Measurements from ENCODE around the gene KLKB1.

KLKB1 gene

GRCh38 chr4:186205156-186205555 is 22.2 kb upstream of the KLKB1 start:
- Histone ChIP-seq H3K27ac (ENCODE audit: extremely low read depth, low read depth, low read length) (no peak overlapping the region), H3K9me3 (ENCODE audit: control insufficient read depth, insufficient read depth, low read depth, low read length) (no peaks in the 10 kb centered on the region), H3K4me1 (ENCODE audit: control insufficient read depth, insufficient read depth, low read length) (no peaks in the 10 kb centered on the region; the same call in 1 of the 2 replicates), H3K36me3 (ENCODE audit: control insufficient read depth in 2 of 2, insufficient read depth in 1 of 2, low read length in 2 of 2) (peaks cover 0 to 27% of the 10 kb centered on the region in 2 experiments; a peak in 1 of 3 replicates), H3K4me3 (ENCODE audit: low read depth, low read length) (no peak overlapping the region)
- CTCF ChIA-PET, result no interaction called here
- TF ChIP-seq ZNF354C (tag by site-specific recombination; IDR thresholded peaks at IDR 0.05; ENCODE audit: borderline replicate concordance, low read depth) (no peak), ZNF202 (tag by site-specific recombination; IDR thresholded peaks at IDR 0.05; ENCODE audit: borderline replicate concordance) (no peak), OSR2 (tag by site-specific recombination; IDR thresholded peaks at IDR 0.05) (no peak), REST (tag by site-specific recombination; IDR thresholded peaks at IDR 0.05) (no peak), ZBTB10 (tag by site-specific recombination; IDR thresholded peaks at IDR 0.05) (no peak), ZNF121 (tag by site-specific recombination; IDR thresholded peaks at IDR 0.05) (no peak), ZNF398 (tag by site-specific recombination; IDR thresholded peaks at IDR 0.05) (no peak), ZBTB48 (tag by site-specific recombination; IDR thresholded peaks at IDR 0.05) (no peak), ZNF76 (tag by site-specific recombination; IDR thresholded peaks at IDR 0.05; ENCODE audit: borderline replicate concordance, low read depth) (no peak), ZNF830 (tag by site-specific recombination; IDR thresholded peaks at IDR 0.05; ENCODE audit: low read depth) (no peak), ZNF10 (tag by site-specific recombination; IDR thresholded peaks at IDR 0.05) (no peak), ZNF654 (tag by site-specific recombination; IDR thresholded peaks at IDR 0.05; ENCODE audit: low read depth) (no peak), ZNF623 (tag by site-specific recombination; IDR thresholded peaks at IDR 0.05) (no peak), ZNF768 (tag by site-specific recombination; IDR thresholded peaks at IDR 0.05) (no peak), EGR2 (tag by site-specific recombination; IDR thresholded peaks at IDR 0.05; ENCODE audit: low read depth) (no peak), ZNF701 (tag by site-specific recombination; IDR thresholded peaks at IDR 0.05) (no peak), PRDM1 (tag by site-specific recombination; IDR thresholded peaks at IDR 0.05) (no peak), ZNF548 (tag by site-specific recombination; IDR thresholded peaks at IDR 0.05) (no peak), PRDM6 (tag by site-specific recombination; IDR thresholded peaks at IDR 0.05) (no peak)
- POLR2A ChIA-PET, result no interaction called here

All from HEK293 (cell line).